Prostate gland (tissue), 2 donors: ENCODE measurements around the gene KCNJ4.

ENCODE experiments used
- CTCF ChIP-seq, 4 experiments: fragments of 200-600 bp in 2 of 4; fragments of 450-650 bp in 2 of 4; sonication (generic) in 2 of 4; IDR thresholded peaks; 1 replicate in 3 of 4; 2 replicates in 1 of 4; pipeline ENCODE4 v1.5.1; 2016 to 2019; ENCODE audit warnings: antibody characterized with exemption in 4 of 4, mild to moderate bottlenecking in 2 of 4, moderate library complexity in 2 of 4
- POLR2A ChIP-seq: fragments of 450-650 bp; IDR thresholded peaks from one replicate; pipeline ENCODE4 v1.6.1; 2016; ENCODE audit warnings: antibody characterized with exemption, mild to moderate bottlenecking
- POLR2AphosphoS5 ChIP-seq: sonication (generic); formaldehyde crosslinking; IDR thresholded peaks from one replicate; pipeline ENCODE4 v1.6.1; 2017; ENCODE audit warnings: antibody characterized with exemption

- no peak for TF ChIP-seq CTCF (IDR thresholded peaks at IDR 0.05)
- no peak for TF ChIP-seq POLR2A
- no peak for TF ChIP-seq POLR2AphosphoS5
These were observed 10.9 kb upstream of the KCNJ4 start for GRCh38 chr22:38465673-38466490.
